ENCODE results near the gene TTBK2. TPM values are rescaled to one million over a fixed set of nuclear protein-coding genes. Genes with fewer than 3 reads are reported as not detected.

Gene TTBK2
- 9.5 and 13.9 TPM in 2 replicates for total RNA-seq

DNA sequence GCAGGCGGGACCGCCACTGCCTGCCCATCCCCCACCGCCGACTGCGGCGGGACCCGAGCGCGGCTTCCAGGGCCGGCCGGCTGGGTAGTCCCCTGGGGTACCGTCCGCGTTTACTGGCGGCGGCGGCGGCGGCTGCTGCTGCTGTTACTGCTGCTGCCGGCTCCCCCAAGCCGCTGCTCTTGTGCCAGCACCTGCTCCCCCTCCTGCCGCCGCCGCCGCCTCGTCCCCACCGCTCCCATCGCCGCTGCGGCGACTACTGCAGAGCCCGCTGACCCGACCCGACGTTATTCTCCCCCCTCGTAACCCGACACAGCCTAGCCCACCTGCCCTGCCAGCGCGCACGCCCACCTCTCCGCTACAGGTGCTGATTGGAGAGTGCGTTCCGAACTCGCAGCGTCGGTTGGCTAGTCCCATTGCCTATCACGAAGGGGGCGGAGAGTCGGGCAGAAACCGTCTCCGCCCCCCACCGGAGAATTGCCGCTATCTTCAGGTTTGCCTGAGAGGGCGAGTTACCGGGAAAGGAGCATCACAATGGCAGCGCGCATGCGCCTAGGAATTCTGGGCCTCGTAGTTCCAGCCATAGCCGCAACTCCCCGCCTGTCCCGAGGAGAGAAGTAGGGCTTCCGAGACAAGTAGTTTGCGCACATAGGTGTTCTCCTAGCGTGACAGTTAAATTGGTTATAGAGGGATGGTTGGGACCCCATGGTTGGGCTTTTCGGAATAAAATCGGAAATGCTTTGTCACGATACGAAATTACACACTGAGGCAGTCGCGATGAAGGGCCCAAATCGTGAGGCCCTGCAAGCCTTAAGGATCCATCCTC, at the start of gene TTBK2:
Gene TTBK2 (minus strand): TSS at position 260 of the 823 bp plus-strand sequence. CDS start 42,161 bp downstream, outside the sequence.

DNA sequence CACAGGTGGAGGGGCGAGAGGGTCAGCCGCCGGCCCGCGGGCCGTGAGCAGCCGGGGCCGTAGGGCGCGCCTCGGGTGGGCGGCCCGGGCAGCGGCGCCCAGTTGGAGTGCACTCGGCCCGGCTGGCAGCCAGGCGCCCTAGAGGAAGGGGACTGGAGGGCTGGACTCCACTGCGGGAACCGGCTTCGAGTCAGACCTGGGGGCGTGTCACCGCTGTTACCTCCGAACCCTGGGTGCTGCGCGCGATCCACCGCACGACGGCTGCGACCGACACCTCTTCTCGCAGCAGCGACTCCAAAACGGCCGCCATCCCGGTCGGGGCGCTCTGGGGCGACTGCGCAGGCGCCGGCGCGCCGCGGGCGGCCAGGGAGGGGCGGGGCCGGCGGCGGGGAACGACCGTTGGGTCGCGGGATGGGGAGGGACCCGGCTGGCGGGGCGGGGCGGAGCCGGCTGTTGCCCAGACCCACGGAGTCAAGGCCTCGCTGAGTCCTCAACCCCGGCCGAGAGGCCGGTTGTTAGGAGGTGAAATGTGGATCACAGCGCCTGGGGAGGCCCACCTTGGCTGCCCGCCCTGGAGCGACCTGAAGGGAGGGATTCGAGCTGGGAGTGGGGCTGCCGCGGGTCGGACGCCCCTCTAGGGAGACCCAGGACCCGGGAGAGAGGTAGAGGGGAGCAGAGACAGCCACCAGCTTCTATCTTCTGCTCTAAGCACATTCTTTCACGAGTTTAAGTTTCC, 183.6 kb downstream of the TTBK2 start, which contains the start of gene CDAN1:
Gene CDAN1 (minus strand): TSS at position 336 of the 736 bp plus-strand sequence. CDS start 26 bp downstream, at position 310.

Other genes starting within 250 kb of the TTBK2 start
- gene CDAN1, start 183.7 kb downstream of the TTBK2 start, total RNA-seq, result 11.9 TPM in 2 replicates
- gene UBR1, start 185.3 kb upstream of the TTBK2 start, total RNA-seq, result 41.3 TPM in 2 replicates
- 9.8 and 12.0 TPM in 2 replicates for gene TMEM62, start 212.8 kb upstream of the TTBK2 start, total RNA-seq

Measured in smooth muscle cell of the umbilical artery (primary cell).